ENCODE results near the gene TMEM231.
"Not testable (repeated sequence)": the region's sequence is repeated elsewhere in the genome, so short reads cannot be mapped to it uniquely, and the experiment has no call there.

The TMEM231 gene

GRCh38 chr16:75538882-75539565, 17.0 kb downstream of the TMEM231 start:
- H3K4me3 ChIP-seq (ENCODE audit: low read length); H3K36me3 ChIP-seq (ENCODE audit: insufficient read depth, low read depth, low read length); H3K4me1 ChIP-seq (ENCODE audit: insufficient read depth, low read length); H3K27ac ChIP-seq (ENCODE audit: low read length); H3K27me3 ChIP-seq (ENCODE audit: insufficient read depth, low read length); H3K9me3 ChIP-seq (ENCODE audit: insufficient read depth, low read depth, low read length); H3K9ac ChIP-seq (ENCODE audit: low read depth, low read length): not testable (repeated sequence)

- no peaks in the 10 kb centered on the region for H3K4me1 ChIP-seq (ENCODE audit: insufficient read depth, low read length)
- H3K27ac ChIP-seq (ENCODE audit: low read length) = no peak overlapping the region
- no peaks in the 10 kb centered on the region for H3K36me3 ChIP-seq (ENCODE audit: insufficient read depth, low read depth, low read length)
- H3K9me3 ChIP-seq (ENCODE audit: insufficient read depth, low read depth, low read length) = no peaks in the 10 kb centered on the region
- H3K9ac ChIP-seq (ENCODE audit: low read depth, low read length) = no peak overlapping the region
- no peak overlapping the region for H3K4me3 ChIP-seq (ENCODE audit: low read length)
- H3K27me3 ChIP-seq (ENCODE audit: insufficient read depth, low read length) = no peaks in the 10 kb centered on the region
These were observed 18.3 kb downstream of the TMEM231 start for GRCh38 chr16:75537776-75538175.

GRCh38 chr16:75535901-75536300, 20.2 kb downstream of the TMEM231 start, which contains the start of gene CHST5:
Gene CHST5, minus strand, starts transcription at chr16:75536108. Its CDS starts 5,724 bp downstream, at chr16:75530384.
- Histone ChIP-seq H3K36me3 (ENCODE audit: insufficient read depth, low read depth, low read length) (no peaks in the 10 kb centered on the region), H3K27me3 (ENCODE audit: insufficient read depth, low read length) (no peaks in the 10 kb centered on the region), H3K4me1 (ENCODE audit: insufficient read depth, low read length) (no peaks in the 10 kb centered on the region), H3K27ac (ENCODE audit: low read length) (no peak within 1 kb of the TSS), H3K9ac (ENCODE audit: low read depth, low read length) (no peak within 1 kb of the TSS), H3K4me3 (ENCODE audit: low read length) (no peak within 1 kb of the TSS), H3K9me3 (ENCODE audit: insufficient read depth, low read depth, low read length) (no peaks in the 10 kb centered on the region)

GRCh38 chr16:75535211-75535843, 20.7 kb downstream of the TMEM231 start:
- Histone ChIP-seq H3K9ac (ENCODE audit: low read depth, low read length) (no peak overlapping the region), H3K27ac (ENCODE audit: low read length) (no peak overlapping the region), H3K4me1 (ENCODE audit: insufficient read depth, low read length) (no peaks in the 10 kb centered on the region), H3K27me3 (ENCODE audit: insufficient read depth, low read length) (no peaks in the 10 kb centered on the region), H3K36me3 (ENCODE audit: insufficient read depth, low read depth, low read length) (no peaks in the 10 kb centered on the region), H3K9me3 (ENCODE audit: insufficient read depth, low read depth, low read length) (no peaks in the 10 kb centered on the region), H3K4me3 (ENCODE audit: low read length) (no peak overlapping the region)

- Histone ChIP-seq H3K27ac (ENCODE audit: low read length) (no peak overlapping the region), H3K4me1 (ENCODE audit: insufficient read depth, low read length) (no peaks in the 10 kb centered on the region), H3K36me3 (ENCODE audit: insufficient read depth, low read depth, low read length) (no peaks in the 10 kb centered on the region), H3K9ac (ENCODE audit: low read depth, low read length) (no peak overlapping the region), H3K9me3 (ENCODE audit: insufficient read depth, low read depth, low read length) (no peaks in the 10 kb centered on the region), H3K27me3 (ENCODE audit: insufficient read depth, low read length) (no peaks in the 10 kb centered on the region), H3K4me3 (ENCODE audit: low read length) (no peak overlapping the region)
These were observed 21.4 kb downstream of the TMEM231 start for GRCh38 chr16:75534560-75535205.

GRCh38 chr16:75532791-75533190, 23.3 kb downstream of the TMEM231 start:
- no peak overlapping the region for H3K9ac ChIP-seq (ENCODE audit: low read depth, low read length)
- H3K27ac ChIP-seq (ENCODE audit: low read length) = no peak overlapping the region
- H3K36me3 ChIP-seq (ENCODE audit: insufficient read depth, low read depth, low read length) = no peaks in the 10 kb centered on the region
- no peaks in the 10 kb centered on the region for H3K9me3 ChIP-seq (ENCODE audit: insufficient read depth, low read depth, low read length)
- H3K4me1 ChIP-seq (ENCODE audit: insufficient read depth, low read length) = no peaks in the 10 kb centered on the region
- no peak overlapping the region for H3K4me3 ChIP-seq (ENCODE audit: low read length)
- no peaks in the 10 kb centered on the region for H3K27me3 ChIP-seq (ENCODE audit: insufficient read depth, low read length)

GRCh38 chr16:75532142-75532765, 23.8 kb downstream of the TMEM231 start:
- no peaks in the 10 kb centered on the region for H3K36me3 ChIP-seq (ENCODE audit: insufficient read depth, low read depth, low read length)
- no peak overlapping the region for H3K27ac ChIP-seq (ENCODE audit: low read length)
- H3K9me3 ChIP-seq (ENCODE audit: insufficient read depth, low read depth, low read length) = no peaks in the 10 kb centered on the region
- H3K4me1 ChIP-seq (ENCODE audit: insufficient read depth, low read length) = no peaks in the 10 kb centered on the region
- H3K27me3 ChIP-seq (ENCODE audit: insufficient read depth, low read length) = no peaks in the 10 kb centered on the region
- H3K4me3 ChIP-seq (ENCODE audit: low read length) = no peak overlapping the region
- no peak overlapping the region for H3K9ac ChIP-seq (ENCODE audit: low read depth, low read length)

- Histone ChIP-seq H3K4me3 (ENCODE audit: low read length) (no peak overlapping the region), H3K4me1 (ENCODE audit: insufficient read depth, low read length) (no peaks in the 10 kb centered on the region), H3K27ac (ENCODE audit: low read length) (no peak overlapping the region), H3K36me3 (ENCODE audit: insufficient read depth, low read depth, low read length) (no peaks in the 10 kb centered on the region), H3K9me3 (ENCODE audit: insufficient read depth, low read depth, low read length) (no peaks in the 10 kb centered on the region), H3K27me3 (ENCODE audit: insufficient read depth, low read length) (no peaks in the 10 kb centered on the region), H3K9ac (ENCODE audit: low read depth, low read length) (no peak overlapping the region)
These were observed 26.1 kb downstream of the TMEM231 start for GRCh38 chr16:75529959-75530358.

- Histone ChIP-seq H3K4me3 (ENCODE audit: low read length) (no peak overlapping the region), H3K4me1 (ENCODE audit: insufficient read depth, low read length) (no peaks in the 10 kb centered on the region)
These were observed 26.8 kb downstream of the TMEM231 start for GRCh38 chr16:75529056-75529905.

GRCh38 chr16:75527825-75528299, 28.2 kb downstream of the TMEM231 start:
- Histone ChIP-seq H3K9ac (ENCODE audit: low read depth, low read length) (no peak overlapping the region), H3K4me1 (ENCODE audit: insufficient read depth, low read length) (no peaks in the 10 kb centered on the region), H3K27me3 (ENCODE audit: insufficient read depth, low read length) (no peaks in the 10 kb centered on the region), H3K9me3 (ENCODE audit: insufficient read depth, low read depth, low read length) (no peaks in the 10 kb centered on the region), H3K27ac (ENCODE audit: low read length) (no peak overlapping the region), H3K4me3 (ENCODE audit: low read length) (no peak overlapping the region), H3K36me3 (ENCODE audit: insufficient read depth, low read depth, low read length) (no peaks in the 10 kb centered on the region)

More at GRCh38 chr16:75529056-75529905, 26.8 kb downstream of the TMEM231 start:
- H3K9me3 ChIP-seq (ENCODE audit: insufficient read depth, low read depth, low read length) = no peaks in the 10 kb centered on the region
- no peaks in the 10 kb centered on the region for H3K36me3 ChIP-seq (ENCODE audit: insufficient read depth, low read depth, low read length)
- no peaks in the 10 kb centered on the region for H3K27me3 ChIP-seq (ENCODE audit: insufficient read depth, low read length)
- no peak overlapping the region for H3K27ac ChIP-seq (ENCODE audit: low read length)
- H3K9ac ChIP-seq (ENCODE audit: low read depth, low read length) = no peak overlapping the region

All from iPS-20b (cell line).